K562 (cell line): ENCODE measurements around the gene SLC25A21. TPM values are rescaled to one million over a fixed set of nuclear protein-coding genes. Genes with fewer than 3 reads are reported as not detected.

Experiments
- ATAC-seq: fragments of 200-7000 bp; cut with Tn5 transposase; 3 replicates; pipeline ENCODE4 v1.9.1; 2020; ENCODE audit warnings: moderate library complexity
- BruUV-seq: library from RNA; stranded (reverse); fragments of 400-500 nt; replicated peaks from 2 replicates; lab custom pipeline; 2021; lab: Mats Ljungman, UMichigan
- CTCF ChIA-PET: fragments of 300-600 bp; formaldehyde crosslinking; extraction: SDS; loops from one replicate; lab custom pipeline; 2021; ENCODE audit warnings: low intra/inter-chr PET ratio; lab: Yijun Ruan, JAX
- POLR2A ChIA-PET: fragments of 300-600, 350-650 bp; sonication (Branson Sonifier 250); formaldehyde crosslinking; extraction: SDS; loops from one replicate; lab custom pipeline; 2021; ENCODE audit warnings: antibody characterized with exemption, inconsistent platforms; lab: Yijun Ruan, JAX
- DNase-seq, 4 experiments: peaks; one replicate each; pipeline versions ENCODE4 v3.0.0 to v3.0.0-alpha.2; 2011 to 2018; ENCODE audit warnings: low spot score in 3 of 4, mixed read lengths in 3 of 4; ENCODE audit errors: extremely low read depth in 1 of 4
- FAIRE-seq: peaks from 2 replicates; lab custom pipeline; 2011; peaks lifted over from hg19 to GRCh38; lab: Jason Lieb, UNC
- H2AFZ ChIP-seq: 2 replicates; pipeline ENCODE4 v1.6.0; 2011; ENCODE audit warnings: low read depth, low read length, control low read depth, inconsistent platforms
- H3K27ac ChIP-seq: fragments of 200-600 bp; 3 replicates; pipeline ENCODE4 v1.8.0; 2011; ENCODE audit warnings: low read depth, mild to moderate bottlenecking, control low read depth, inconsistent platforms, low read length, moderate library complexity, mixed read lengths; ENCODE audit errors: extremely low read depth
- H3K27me3 ChIP-seq, 2 experiments: fragments of 300-600 bp in 1 of 2; 2 replicates in 1 of 2; 3 replicates in 1 of 2; pipeline versions ENCODE4 v1.6.0 to v1.8.0; 2011; ENCODE audit warnings: inconsistent platforms in 2 of 2, low read length in 2 of 2, mild to moderate bottlenecking in 1 of 2, mixed read lengths in 1 of 2, moderate library complexity in 1 of 2; ENCODE audit not compliant: control insufficient read depth in 2 of 2, insufficient read depth in 2 of 2
- H3K36me3 ChIP-seq: fragments of 300-600 bp; 3 replicates; pipeline ENCODE4 v1.8.0; 2011; ENCODE audit warnings: mild to moderate bottlenecking, low read length, inconsistent platforms; ENCODE audit not compliant: control insufficient read depth, insufficient read depth
- H3K4me1 ChIP-seq, 2 experiments: fragments of 200-600 bp in 1 of 2; replicated peaks in 1 of 2; 2 replicates in 1 of 2; 3 replicates in 1 of 2; pipeline versions ENCODE4 v1.5.1 to v1.8.0; 2011; ENCODE audit warnings: inconsistent platforms in 2 of 2, low read length in 2 of 2, mild to moderate bottlenecking in 1 of 2, mixed read lengths in 1 of 2, moderate library complexity in 1 of 2; ENCODE audit not compliant: control insufficient read depth in 2 of 2, insufficient read depth in 2 of 2
- H3K4me2 ChIP-seq: 2 replicates; pipeline ENCODE4 v1.6.1; 2011; ENCODE audit warnings: low read length, control low read depth, inconsistent platforms, mixed read lengths; ENCODE audit not compliant: insufficient read depth
- H3K4me3 ChIP-seq: fragments of 200-600 bp; sonication (generic), shearing (Covaris generic); 2 replicates; pipeline ENCODE4 v1.5.1; 2016; ENCODE audit warnings: control low read depth, inconsistent platforms
- H3K79me2 ChIP-seq: fragments of 200-600 bp; 3 replicates; pipeline ENCODE4 v1.8.0; 2011; ENCODE audit warnings: low read length, inconsistent platforms; ENCODE audit not compliant: control insufficient read depth, insufficient read depth
- H3K9ac ChIP-seq, 2 experiments: 2 replicates each; pipeline versions ENCODE4 v1.6.0 to v1.6.1; 2011; ENCODE audit warnings: low read depth in 2 of 2, low read length in 2 of 2, control low read depth in 1 of 2, inconsistent platforms in 1 of 2, mild to moderate bottlenecking in 1 of 2, mixed read lengths in 1 of 2; ENCODE audit not compliant: insufficient read depth in 1 of 2
- H3K9me1 ChIP-seq: one replicate; pipeline ENCODE4 v1.6.0; 2011; ENCODE audit warnings: inconsistent platforms, mild to moderate bottlenecking, low read length, moderate library complexity; ENCODE audit not compliant: control insufficient read depth, insufficient read depth
- H3K9me3 ChIP-seq: replicated peaks from 2 replicates; pipeline ENCODE4 v1.5.1; 2011; ENCODE audit warnings: low read depth, low read length, inconsistent platforms; ENCODE audit not compliant: control insufficient read depth, insufficient read depth
- H4K20me1 ChIP-seq: replicated peaks from 2 replicates; pipeline ENCODE4 v1.6.1; 2011; ENCODE audit warnings: low read length, inconsistent platforms, mixed read lengths; ENCODE audit not compliant: control insufficient read depth, insufficient read depth
- AFF4 ChIP-seq: sonication (generic); formaldehyde crosslinking; IDR thresholded peaks from 2 replicates; pipeline ENCODE4 v1.8.0; 2023; ENCODE audit warnings: mild to moderate bottlenecking, missing genetic modification reagents
- CREM ChIP-seq: IDR thresholded peaks from 2 replicates; pipeline ENCODE4 v1.6.1; 2014; ENCODE audit warnings: antibody characterized with exemption, low read depth
- GATAD2B ChIP-seq: fragments of 450-650 bp; IDR thresholded peaks from 2 replicates; pipeline ENCODE4 v1.6.1; 2017; ENCODE audit warnings: mild to moderate bottlenecking, borderline replicate concordance
- KLF10 ChIP-seq: fragments of 250-450 bp; sonication (Bioruptor Pico); IDR thresholded peaks from 2 replicates; pipeline ENCODE4 v1.6.1; 2021; ENCODE audit warnings: matching md5 sums
- MYBL2 ChIP-seq, 2 experiments: fragments of 450-650 bp in 1 of 2; sonication (generic) in 1 of 2; formaldehyde crosslinking in 1 of 2; IDR thresholded peaks; 2 replicates each; pipeline versions ENCODE4 v1.6.1 to v1.8.1; 2017 to 2022; ENCODE audit warnings: borderline replicate concordance in 1 of 2, inconsistent platforms in 1 of 2, low read depth in 1 of 2, mild to moderate bottlenecking in 1 of 2, missing genetic modification reagents in 1 of 2, moderate library complexity in 1 of 2
- RERE ChIP-seq: sonication (generic); formaldehyde crosslinking; IDR thresholded peaks from 2 replicates; pipeline ENCODE4 v1.8.0; 2023; ENCODE audit warnings: missing genetic modification reagents, mild to moderate bottlenecking, borderline replicate concordance
- STAG1 ChIP-seq: sonication (generic); formaldehyde crosslinking; IDR thresholded peaks from 2 replicates; pipeline ENCODE4 v1.5.0; 2020; ENCODE audit warnings: missing genetic modification reagents, borderline replicate concordance
- TGIF2 ChIP-seq: sonication (generic); formaldehyde crosslinking; IDR thresholded peaks from 2 replicates; pipeline ENCODE4 v1.8.1; 2022; ENCODE audit warnings: mild to moderate bottlenecking, missing genetic modification reagents, moderate library complexity
- ZFX ChIP-seq: sonication (generic); formaldehyde crosslinking; IDR thresholded peaks from 2 replicates; pipeline ENCODE4 v1.8.0; 2022; ENCODE audit warnings: mild to moderate bottlenecking, missing genetic modification reagents, moderate library complexity
- ZNF644 ChIP-seq: fragments of 200-800 bp; sonication (Bioruptor generic); IDR thresholded peaks from 2 replicates; pipeline ENCODE4 v1.6.1; 2016; ENCODE audit warnings: low read depth, missing genetic modification characterization, missing compliant biosample characterization
- WGBS: fragments of 100-300 bp; shearing (Covaris generic); methylation state at CpG from one replicate; pipeline ENCODE4 v1.1.6; 2016; ENCODE audit warnings: low coverage, mixed read lengths; ENCODE audit not compliant: insufficient coverage; ENCODE audit errors: missing lambda C conversion rate; 5-methylcytosine and 5-hydroxymethylcytosine counted together
- in situ Hi-C: fragments of 300-500 bp; cut with MboI; formaldehyde crosslinking; loops from 4 replicates; pipeline ENCODE4 v1.15.0; 2018; ENCODE audit warnings: inconsistent platforms, mixed read lengths
- intact Hi-C: fragments of 100-400 bp; cut with micrococcal nuclease; formaldehyde crosslinking; loops from 2 replicates; pipeline ENCODE4 v1.14.2; 2022
- polyA plus RNA-seq, 8 experiments: library from polyadenylated mRNA; depleted of rRNA in 4 of 8; stranded (reverse) in 5 of 8; unstranded in 3 of 8; fragments of >200 nt; fragmentation: Nextera tagmentation in 2 of 8; fragmentation: Illumina TruSeq in 1 of 8; extraction: Ambion mirVana in 2 of 8; extraction: Trizol in 1 of 8; gene quantifications; 2 replicates each; pipeline versions ENCODE4 v1.2.1 to v1.2.3, GENCODE V29; 2011 to 2014; ENCODE audit warnings: inconsistent platforms in 1 of 8, missing spikeins in 1 of 8
- total RNA-seq, 7 experiments: library from RNA; depleted of rRNA in 6 of 7; stranded (reverse); fragments of >200 nt in 6 of 7; fragmentation: Illumina TruSeq in 2 of 7; extraction: Trizol in 2 of 7; gene quantifications; 2 replicates each; pipeline versions ENCODE4 v1.2.1 to v1.2.3, GENCODE V29; 2011 to 2021; ENCODE audit warnings: low replicate concordance in 1 of 7
- TF ChIP-seq, protein P1 (sequence below): sonication (generic); IDR thresholded peaks from 2 replicates; pipeline ENCODE4 v1.6.1; 2016

SLC25A21 gene
- total and polyA plus RNA-seq, 9 of the 15 experiments (the other 6 are each of a cell fraction or from before 2014, with no cell fraction given): 15.2 to 46.7 (median 28.7) TPM

- H3K9ac ChIP-seq: no peak overlapping the region
- no peak overlapping the region for H3K27ac ChIP-seq
- CTCF ChIA-PET: no interaction called here
- H3K4me2 ChIP-seq: no peak overlapping the region
- POLR2A ChIA-PET: no interaction called here
- H3K27me3 ChIP-seq: no peaks in the 10 kb centered on the region
- H3K79me2 ChIP-seq: no peaks in the 10 kb centered on the region
- 78% methylated on average over 1 of the region's 1 CpG for WGBS
- in situ Hi-C loops (no loop called here), intact Hi-C loops (no loop called here)
- BruUV-seq: no TSS peak
- no peaks in the 10 kb centered on the region for H4K20me1 ChIP-seq
- no peak for DNase-seq
- no peak for FAIRE-seq
- no peak for ATAC-seq
- H2AFZ ChIP-seq: no peak overlapping the region
- H3K4me3 ChIP-seq: no peak overlapping the region
- H3K4me1 ChIP-seq: no peaks in the 10 kb centered on the region
- no peaks in the 10 kb centered on the region for H3K9me3 ChIP-seq
- no peaks in the 10 kb centered on the region for H3K36me3 ChIP-seq
- H3K9me1 ChIP-seq: no peaks in the 10 kb centered on the region
- TF ChIP-seq STAG1 (CRISPR knock-in tag) (no peak), MYBL2 (IDR thresholded peaks at IDR 0.05; ENCODE audit: low read depth) (no peak), MYBL2 (CRISPR knock-in tag; IDR thresholded peaks at IDR 0.05; ENCODE audit: borderline replicate concordance) (no peak), ZFX (CRISPR knock-in tag) (no peak), KLF10 (no peak), ZNF644 (tag) (no peak), TGIF2 (no peak), CREM (no peak), AFF4 (CRISPR knock-in tag) (no peak), RERE (CRISPR knock-in tag) (no peak), GATAD2B (no peak)
- TF ChIP-seq, protein P1, sequence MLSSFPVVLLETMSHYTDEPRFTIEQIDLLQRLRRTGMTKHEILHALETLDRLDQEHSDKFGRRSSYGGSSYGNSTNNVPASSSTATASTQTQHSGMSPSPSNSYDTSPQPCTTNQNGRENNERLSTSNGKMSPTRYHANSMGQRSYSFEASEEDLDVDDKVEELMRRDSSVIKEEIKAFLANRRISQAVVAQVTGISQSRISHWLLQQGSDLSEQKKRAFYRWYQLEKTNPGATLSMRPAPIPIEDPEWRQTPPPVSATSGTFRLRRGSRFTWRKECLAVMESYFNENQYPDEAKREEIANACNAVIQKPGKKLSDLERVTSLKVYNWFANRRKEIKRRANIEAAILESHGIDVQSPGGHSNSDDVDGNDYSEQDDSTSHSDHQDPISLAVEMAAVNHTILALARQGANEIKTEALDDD: no peak
These were observed 471.8 kb downstream of the SLC25A21 start for GRCh38 chr14:36700651-36701050.
